ENCODE data around the gene OBSCN.
A peak's percentile ranks its signal among the peaks of the same experiment; 100 is the strongest.
"Not testable (repeated sequence)": the region's sequence is repeated elsewhere in the genome, so short reads cannot be mapped to it uniquely, and the experiment has no call there.

Gene OBSCN

DNA sequence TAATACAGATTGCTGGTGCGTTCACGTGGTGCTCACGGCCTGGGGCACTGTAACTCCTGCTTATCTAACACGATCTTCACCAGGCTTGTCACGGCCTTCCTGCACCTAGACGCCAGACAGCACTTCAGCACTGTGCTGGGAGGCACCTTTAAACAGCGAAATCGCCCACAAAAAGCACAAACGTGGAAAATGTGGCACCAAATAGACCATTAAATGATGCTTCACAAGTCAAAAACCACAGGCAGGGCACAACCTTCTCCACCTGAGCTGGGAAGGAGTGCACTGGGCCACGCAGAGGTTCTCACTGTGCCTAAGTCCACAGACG is 22.2 kb upstream of the OBSCN start:
- no peak for DNase-seq (ENCODE audit: low spot score)

DNA sequence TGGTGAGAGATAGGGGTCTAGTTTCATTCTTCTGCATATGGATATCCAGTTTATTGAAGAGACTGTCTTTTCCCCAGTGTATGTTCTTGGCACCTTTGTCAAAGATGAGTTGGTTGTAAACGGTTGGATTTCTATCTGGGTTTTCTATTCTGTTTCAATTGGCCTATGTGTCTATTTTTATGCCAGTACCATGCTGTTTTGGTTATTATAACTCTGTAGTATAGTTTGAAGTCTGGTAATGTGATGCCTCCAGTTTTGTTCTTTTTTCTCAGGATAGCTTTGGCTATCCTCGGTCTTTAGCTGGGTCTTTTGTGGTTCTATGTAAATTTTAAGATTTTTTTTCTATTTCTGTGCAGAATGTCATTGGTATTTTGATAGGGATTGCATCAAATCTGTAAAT is 19.6 kb upstream of the OBSCN start:
- DNase-seq (ENCODE audit: low spot score): not testable (repeated sequence)

GRCh38 chr1:228190182-228190581 is 17.7 kb upstream of the OBSCN start:
- DNase-seq (ENCODE audit: low spot score): no peak

GRCh38 chr1:228190778-228191177 is 17.1 kb upstream of the OBSCN start:
- no peak for DNase-seq (ENCODE audit: low spot score)

- DNase-seq (ENCODE audit: low spot score): no peak
Observed at GRCh38 chr1:228194436-228194835, 13.4 kb upstream of the OBSCN start.

DNA sequence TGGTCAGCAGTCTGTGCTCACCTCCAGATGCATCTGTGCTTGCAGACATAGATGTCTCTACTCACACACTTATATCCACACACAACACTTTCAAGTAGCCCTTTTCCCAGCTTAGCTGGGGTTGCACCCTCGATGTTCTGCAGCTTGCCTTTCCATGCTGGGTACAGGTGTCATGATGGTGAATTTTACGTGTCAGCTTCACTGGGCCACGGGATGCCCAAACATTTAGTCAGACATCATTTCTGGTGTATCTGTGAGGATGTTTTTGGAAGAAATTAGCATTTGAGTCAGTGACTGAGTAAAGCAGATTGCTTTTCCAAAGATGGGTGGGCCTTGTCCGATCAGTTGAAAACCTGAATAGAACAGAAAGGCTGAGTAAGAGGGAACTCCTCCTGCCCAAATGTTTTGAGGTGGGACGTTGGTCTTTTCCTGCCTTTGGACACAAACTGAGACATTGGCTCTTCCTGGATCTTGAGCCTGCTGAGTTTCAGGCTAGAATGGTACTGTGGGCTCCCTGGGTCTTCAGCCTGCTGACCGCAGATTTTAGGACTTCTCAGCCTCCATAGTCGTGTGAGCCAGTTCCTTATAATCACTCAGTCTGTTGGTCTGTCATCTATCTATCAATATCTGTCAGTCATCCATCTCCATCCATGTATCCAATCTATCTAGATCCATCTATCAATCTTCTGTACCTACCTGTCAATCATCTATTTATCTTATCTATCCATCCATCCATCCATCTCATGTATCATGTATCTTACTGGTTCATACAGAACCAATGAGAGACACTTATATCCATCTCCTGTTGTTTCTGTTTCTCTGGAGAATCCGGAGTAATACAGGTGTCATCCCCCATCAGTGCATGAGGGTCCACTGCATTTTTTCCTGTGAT is 12.7 kb upstream of the OBSCN start:
- no peak for DNase-seq (ENCODE audit: low spot score)

- DNase-seq (ENCODE audit: low spot score): no peak
Observed at GRCh38 chr1:228197555-228198147, 10.2 kb upstream of the OBSCN start.

DNA sequence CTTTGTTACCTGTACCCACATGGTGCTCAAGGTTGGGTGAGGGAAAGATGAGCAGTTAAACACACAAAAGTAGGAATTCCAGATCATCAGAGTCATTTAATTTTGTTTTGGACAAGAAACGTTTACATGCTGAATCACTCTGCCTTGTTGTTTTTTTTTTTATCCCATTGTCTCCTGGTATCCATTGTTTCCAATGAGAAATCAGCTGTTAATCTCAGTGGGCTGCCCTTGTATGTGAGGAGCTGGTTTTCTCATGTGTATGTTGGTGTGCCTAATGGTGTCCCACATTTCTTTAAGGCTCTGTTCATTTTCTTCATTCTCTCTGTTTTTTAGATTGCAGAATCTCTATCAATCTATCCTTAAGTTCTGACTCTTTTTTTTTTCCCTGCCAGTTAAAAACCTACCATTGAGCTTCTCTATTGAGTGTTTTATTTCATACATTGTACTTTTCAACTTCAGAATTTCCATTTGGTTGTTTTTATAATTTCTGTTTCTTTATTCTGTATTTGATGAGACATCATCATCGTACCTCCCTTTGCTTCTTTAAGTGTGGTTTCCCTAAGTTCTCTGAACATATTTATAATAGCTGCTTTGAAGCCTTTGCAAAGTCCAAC is 8.8 kb upstream of the OBSCN start:
- peak; percentile 22 for DNase-seq (ENCODE audit: low spot score)

- DNase-seq (ENCODE audit: low spot score): no peak
Observed at GRCh38 chr1:228204958-228205357, 2.9 kb upstream of the OBSCN start.

DNA sequence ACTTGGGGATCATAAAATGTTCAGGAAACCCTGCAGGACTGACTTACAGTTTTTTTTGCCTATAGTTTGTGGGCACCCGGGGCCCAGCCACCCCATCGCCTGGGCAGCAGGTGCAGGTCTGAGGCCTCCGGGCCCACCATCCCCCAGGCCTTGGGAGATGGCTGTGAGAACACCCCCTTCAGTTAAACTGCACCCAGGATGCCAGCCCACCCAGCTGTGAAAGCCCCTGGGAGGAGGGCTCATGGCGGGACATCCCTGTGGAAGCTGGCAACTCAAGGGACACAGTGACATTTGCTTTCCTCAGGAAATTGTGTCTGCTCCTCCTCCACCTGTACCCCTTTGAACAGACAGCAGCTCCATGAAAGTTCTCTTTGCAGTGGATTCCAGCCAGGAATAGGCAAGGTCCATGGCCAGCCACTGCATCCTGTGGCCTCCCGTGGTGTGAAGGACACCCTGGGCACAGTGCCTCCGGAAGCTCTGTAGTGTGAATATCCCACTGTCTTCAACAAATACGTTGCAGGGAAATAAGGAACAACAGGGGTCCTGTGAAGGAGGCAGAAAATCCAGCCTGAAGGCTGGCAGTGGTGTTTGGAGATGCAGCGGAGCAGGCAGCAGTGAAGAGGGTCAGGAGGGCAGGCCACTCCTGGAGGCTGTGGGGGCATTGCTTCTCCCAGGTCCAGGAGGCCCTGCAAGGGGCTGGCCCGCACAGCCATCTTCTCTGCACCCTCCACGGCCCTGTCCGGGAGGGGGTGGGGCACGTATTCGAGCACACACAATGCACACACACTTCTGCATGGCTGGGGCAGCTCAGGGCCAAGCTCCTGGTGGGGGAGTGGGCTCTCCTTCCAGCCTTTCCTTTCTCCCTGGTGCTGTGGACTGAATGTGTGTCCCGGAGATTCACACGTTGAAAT is 2.1 kb upstream of the OBSCN start:
- no peak for DNase-seq (ENCODE audit: low spot score)

DNA sequence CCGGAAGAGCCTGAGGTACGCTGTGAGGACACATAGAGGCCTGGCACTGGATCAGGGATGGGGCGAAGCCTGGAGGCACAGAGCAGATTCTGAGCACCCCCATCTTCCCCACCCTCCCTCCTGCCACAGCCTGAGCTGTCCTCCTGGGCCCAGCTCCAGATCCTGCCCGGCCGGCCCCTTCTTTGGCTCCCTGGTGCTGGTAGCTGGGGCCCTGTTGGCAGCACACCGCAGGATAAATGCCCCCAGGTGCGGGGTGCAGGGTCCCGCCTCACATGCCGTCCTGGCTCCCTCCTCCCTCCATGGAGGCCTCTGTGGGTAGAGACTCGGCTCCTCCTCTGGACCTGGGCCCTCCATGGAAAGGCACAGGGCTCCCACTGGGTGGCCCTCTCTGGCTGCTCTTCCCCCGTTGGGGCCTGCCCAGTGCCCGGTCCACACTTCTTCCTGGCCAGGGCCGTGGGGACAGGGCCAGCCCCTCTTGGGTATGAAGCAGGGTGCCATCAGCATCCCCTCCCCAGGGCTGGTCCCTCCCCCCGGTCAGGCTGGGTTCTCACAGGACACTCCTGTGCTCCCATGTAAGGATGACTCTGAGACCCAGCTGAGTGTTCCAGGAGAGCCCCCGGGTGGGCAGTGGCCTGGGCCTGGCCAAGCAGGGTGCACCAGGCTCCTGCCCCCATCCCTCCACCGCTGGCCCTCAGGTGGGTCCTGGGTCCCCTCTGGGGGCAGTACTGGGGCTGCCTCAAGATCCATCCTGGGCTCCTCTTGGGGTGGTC is 1.1 kb upstream of the OBSCN start:
- DNase-seq (ENCODE audit: low spot score): no peak

- no peak for DNase-seq (ENCODE audit: low spot score)
Observed at GRCh38 chr1:228207381-228207810, 448 bp upstream of the OBSCN start.

GRCh38 chr1:228208831-228209551 is 1.1 kb downstream of the OBSCN start:
- no peak for DNase-seq (ENCODE audit: low spot score)

GRCh38 chr1:228209657-228210056 is 1.8 kb downstream of the OBSCN start:
- no peak for DNase-seq (ENCODE audit: low spot score)

DNA sequence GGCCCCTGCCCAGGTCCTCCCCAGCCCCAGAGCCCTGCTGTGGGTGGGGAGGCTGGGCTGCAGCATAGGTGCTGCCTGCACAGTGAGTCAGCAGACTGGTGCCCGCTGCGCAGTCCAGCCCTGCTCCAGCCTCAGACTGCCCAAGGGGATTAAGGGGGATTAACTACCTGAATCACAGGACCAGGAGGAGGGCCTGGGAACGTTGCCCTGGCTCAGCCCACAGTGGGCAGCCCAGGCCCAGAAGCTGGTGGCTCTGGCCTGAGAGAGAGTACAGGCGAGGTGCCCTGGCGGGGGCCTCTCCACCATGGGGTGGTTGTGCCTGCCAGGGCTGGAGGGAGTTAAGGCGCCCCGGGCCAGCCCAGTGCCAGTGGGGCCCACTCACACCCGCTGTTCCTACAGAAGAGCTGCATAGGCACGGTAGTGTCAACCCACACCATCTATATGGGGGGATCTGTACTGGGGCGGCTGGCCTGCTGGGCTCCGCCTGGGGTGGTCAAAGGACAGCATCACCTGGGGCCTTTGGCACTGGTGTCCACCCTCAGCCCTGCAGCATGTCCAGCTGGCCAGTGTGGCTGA is 2.3 kb downstream of the OBSCN start:
- DNase-seq (ENCODE audit: low spot score): peak; percentile 10

DNA sequence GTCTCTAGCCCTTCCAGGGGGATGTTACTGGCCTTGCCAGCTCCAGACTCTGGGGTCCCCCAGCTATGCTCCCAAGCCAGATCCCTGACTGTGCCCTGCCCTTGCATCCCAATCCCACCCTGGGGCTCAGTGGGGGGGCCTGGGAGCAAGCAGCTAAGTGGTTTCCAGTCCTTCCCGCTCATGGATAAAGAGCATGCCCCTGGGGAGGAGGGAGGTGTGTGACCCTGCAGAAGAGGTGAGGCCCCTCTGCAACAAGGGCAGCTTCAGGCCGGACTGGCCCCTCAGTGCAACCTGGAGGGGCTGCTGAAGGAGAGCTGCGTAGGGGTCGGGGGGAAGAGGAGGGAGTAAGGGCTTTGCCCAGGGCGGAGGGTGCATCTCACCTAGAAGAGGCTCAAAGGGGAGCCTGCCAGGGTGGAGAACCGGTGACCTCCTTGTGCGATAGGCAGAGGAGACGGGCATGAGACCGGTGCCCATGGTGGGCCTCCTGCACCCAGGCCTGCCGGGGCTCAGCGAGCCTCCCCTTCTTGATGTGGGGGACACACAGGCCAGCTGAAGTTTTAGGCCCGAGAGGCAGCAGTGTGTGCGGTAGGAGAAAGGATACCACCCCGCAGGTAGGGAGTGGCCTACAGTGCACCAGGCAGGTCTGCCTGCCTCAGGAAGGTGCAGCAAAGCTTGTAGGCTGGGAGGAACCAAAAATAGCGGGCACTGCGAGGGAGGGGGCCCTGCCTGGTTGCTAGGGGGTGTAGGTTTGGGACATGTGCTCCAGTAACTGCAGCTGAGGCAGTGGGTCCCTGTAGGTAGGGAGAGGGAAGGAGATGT is 3.1 kb downstream of the OBSCN start:
- no peak for DNase-seq (ENCODE audit: low spot score)

DNA sequence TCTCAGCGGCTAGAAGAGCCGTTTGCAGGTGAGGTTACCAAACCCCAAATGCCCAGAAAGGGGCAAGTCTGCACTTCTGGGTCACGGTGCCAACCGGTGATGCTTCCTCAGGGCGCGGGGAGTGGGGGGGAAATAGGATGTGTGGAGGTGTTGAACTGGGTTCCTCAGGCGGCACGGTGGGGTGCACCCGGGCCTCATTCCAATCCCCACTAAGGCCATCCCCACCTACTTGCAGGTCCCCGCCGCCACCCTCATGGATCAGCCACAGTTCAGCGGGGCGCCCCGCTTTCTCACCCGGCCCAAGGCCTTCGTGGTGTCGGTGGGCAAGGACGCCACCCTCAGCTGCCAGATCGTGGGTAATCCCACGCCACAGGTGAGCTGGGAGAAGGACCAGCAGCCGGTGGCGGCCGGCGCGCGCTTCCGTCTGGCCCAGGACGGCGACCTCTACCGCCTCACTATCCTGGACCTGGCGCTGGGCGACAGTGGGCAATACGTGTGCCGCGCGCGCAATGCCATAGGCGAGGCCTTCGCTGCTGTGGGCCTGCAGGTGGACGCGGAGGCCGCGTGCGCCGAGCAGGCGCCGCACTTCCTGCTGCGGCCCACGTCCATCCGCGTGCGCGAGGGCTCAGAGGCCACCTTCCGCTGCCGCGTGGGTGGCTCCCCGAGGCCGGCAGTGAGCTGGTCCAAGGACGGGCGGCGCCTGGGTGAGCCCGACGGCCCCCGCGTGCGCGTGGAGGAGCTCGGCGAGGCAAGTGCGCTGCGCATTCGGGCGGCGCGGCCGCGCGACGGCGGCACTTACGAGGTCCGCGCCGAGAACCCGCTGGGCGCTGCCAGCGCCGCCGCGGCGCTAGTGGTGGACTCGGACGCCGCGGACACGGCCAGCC is 3.9 kb downstream of the OBSCN start:
- DNase-seq (ENCODE audit: low spot score): no peak

DNA sequence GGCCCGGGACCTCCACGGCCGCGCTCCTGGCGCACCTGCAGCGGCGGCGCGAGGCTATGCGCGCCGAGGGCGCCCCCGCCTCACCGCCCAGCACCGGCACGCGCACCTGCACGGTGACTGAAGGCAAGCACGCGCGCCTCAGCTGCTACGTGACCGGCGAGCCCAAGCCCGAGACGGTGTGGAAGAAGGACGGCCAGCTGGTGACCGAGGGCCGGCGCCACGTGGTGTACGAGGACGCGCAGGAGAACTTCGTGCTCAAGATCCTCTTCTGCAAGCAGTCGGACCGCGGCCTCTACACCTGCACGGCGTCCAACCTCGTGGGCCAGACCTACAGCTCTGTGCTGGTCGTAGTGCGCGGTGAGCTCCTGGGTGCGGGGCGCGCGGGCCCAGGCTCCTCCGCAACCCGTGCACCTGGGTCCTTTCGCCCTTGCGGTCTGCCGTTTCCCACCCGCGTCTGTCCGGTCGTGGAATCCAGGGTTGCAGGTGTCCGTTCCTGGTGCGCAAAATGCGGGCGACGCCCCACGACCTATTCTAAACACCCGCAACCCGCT is 4.6 kb downstream of the OBSCN start:
- no peak for DNase-seq (ENCODE audit: low spot score)

Data from kidney tubule cell (primary cell).